HG03460 (cell line): ENCODE results near the gene CCDC191.

Experiments
- ATAC-seq: cut with Tn5 transposase; IDR thresholded peaks from one replicate; pipeline ENCODE4 v1.9.1; 2021; ENCODE audit not compliant: unreplicated experiment

Gene CCDC191

GRCh38 chr3:114060906-114061655 is 4.8 kb upstream of the CCDC191 start:
- ATAC-seq, result no peak

DNA sequence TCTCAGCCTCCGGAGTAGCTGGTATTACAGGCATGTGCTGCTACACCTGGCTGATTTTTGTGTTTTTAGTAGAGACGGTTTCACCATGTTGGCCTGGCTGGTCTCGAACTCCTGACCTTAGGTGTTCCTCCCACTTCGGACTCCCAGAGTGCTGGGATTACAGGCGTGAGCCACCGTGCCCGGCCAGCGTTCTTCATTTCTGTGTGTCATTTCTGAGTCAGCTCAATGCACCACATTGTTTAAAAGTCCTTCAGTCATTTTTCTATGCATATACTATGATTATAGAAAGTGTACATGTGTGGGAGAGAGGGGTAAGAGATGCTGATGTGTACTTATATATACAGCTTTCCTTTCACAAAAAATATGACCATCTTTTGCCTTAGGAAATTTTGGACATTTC is 2.3 kb upstream of the CCDC191 start:
- no peak for ATAC-seq

GRCh38 chr3:114057011-114057347 is 653 bp upstream of the CCDC191 start:
- peak; percentile 14 for ATAC-seq

- no peak for ATAC-seq
Observed at GRCh38 chr3:114052216-114052615, 4.1 kb downstream of the CCDC191 start.

DNA sequence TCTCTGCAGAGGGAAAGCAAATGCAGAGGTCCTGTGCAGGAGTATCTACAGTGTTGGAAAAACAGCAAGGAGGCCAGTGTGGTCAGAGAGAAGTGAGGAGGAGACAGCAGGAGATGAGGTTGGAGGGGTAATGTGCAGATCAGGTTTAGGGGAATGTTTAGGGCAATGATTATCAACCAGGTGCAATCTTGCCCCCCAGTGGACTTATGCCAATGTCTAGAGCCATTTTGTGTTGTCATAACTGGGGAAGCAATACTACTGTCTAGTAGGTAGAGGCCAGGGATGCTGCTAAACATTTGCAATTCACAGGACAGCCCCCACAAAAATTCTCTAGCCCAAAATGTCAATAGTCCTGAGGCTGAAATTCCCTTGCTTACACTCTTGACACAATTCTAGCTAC is 13.1 kb downstream of the CCDC191 start:
- no peak for ATAC-seq

GRCh38 chr3:114035896-114036295 is 20.4 kb downstream of the CCDC191 start:
- ATAC-seq, result no peak

GRCh38 chr3:114034787-114035545 is 21.4 kb downstream of the CCDC191 start:
- no peak for ATAC-seq

- no peak for ATAC-seq
Observed at GRCh38 chr3:114034211-114034610, 22.1 kb downstream of the CCDC191 start.

DNA sequence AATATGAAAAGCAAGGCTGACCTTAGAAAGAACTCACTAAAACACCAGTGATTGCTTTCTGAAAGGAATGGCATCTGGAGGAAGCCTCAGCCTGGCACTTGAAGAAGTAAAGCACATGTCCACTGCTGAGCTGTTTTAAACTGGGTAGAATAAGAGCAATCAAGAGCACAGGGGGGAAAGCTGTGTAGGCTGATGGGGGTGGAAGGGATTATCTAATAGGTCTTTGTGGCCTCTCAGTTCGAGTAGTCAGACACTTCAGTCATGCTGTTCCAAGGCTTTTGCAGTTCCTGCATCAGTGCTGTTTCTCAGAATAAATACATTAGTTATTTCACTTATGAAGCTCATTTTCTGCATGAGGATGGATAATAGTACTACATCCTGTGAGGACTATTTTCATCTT is 22.6 kb downstream of the CCDC191 start:
- no peak for ATAC-seq

- ATAC-seq, result no peak
Observed at GRCh38 chr3:114026331-114026730, 30.0 kb downstream of the CCDC191 start.

DNA sequence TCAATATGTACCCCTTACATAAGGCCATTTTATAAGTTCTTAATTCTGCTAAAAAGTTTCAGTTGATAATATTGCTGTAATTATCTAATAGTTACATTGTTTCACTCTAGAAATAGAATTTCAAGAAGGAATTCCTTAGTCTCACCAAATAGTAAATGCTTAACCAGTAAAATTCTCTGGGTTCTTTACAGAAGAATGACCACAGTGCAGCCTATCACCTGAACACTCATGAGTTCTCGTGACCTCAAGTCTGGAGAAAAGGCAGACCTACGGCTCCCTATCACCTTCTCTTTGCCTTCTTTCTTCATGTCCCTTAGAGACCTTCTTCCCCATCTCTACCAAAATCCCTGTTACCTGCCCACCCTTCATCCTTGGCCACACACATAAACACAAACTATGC is 30.9 kb downstream of the CCDC191 start:
- no peak for ATAC-seq

DNA sequence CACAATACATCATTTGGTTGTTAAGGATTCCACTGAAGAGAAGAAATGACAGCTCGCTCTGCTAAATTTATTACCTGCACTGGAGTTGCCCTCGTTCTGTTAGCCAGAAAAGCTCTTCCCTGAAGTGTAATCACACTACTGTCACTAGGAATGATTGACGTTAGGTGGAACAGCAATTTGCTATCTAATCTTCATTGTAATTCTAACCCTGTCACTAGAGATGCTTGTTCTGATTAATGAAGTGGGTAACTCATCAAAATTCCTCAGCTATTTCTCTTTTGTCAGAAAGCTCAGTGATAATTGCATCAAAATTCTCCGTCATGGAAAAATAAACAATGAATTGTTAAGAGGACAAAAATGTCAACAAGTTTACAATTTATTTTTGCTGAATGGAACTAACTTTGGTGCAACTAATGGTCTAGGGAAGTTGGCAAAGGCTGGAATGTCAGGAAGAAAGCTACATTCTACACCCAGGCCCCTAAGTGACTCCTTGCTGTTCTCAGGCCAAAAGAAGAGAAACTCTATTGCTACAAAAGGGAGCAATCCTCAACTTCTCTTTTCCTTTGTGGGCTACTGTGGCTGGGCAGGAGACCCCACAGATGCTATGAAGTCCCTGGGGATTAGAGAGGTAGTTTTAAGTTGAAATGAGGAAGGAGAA is 34.1 kb downstream of the CCDC191 start:
- ATAC-seq, result no peak

DNA sequence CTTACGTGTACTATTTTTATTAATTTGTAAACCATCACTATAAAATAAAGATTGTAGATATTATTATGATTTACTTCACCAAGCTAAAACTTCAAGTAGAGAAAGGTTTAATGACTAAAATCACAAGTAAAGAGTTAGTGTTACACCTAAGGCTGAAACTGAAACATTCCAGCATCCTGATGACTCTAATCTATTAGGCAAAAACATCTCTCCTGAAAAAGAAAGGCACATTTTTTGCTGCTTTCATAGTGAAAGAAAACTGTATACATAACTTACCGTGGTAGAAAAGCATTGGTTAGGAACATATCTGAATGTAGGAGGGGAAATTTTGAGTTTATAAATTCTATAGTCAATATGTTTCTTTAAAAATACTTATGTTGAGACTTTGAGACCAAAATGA is 35.4 kb downstream of the CCDC191 start:
- no peak for ATAC-seq

GRCh38 chr3:114019486-114019885 is 36.8 kb downstream of the CCDC191 start:
- ATAC-seq, result no peak

DNA sequence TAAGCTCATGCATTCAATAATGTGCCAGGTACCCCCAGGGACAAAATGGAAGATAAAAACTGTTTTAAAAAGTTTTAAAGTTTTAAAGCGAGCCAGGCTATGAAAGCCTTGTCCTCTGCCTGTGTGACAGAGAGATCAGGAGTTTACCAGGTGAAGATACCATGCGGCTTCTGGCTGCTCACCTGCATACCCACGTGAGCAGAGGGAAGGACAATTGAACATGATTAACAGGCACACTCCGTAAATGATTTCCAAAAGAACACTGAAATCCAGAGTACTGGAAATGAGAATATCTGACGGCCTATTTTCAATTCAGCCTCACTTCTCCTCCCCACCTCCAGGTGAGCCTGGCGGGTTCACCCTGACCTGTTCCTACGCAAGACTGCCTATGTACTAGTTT is 42.1 kb downstream of the CCDC191 start:
- no peak for ATAC-seq

DNA sequence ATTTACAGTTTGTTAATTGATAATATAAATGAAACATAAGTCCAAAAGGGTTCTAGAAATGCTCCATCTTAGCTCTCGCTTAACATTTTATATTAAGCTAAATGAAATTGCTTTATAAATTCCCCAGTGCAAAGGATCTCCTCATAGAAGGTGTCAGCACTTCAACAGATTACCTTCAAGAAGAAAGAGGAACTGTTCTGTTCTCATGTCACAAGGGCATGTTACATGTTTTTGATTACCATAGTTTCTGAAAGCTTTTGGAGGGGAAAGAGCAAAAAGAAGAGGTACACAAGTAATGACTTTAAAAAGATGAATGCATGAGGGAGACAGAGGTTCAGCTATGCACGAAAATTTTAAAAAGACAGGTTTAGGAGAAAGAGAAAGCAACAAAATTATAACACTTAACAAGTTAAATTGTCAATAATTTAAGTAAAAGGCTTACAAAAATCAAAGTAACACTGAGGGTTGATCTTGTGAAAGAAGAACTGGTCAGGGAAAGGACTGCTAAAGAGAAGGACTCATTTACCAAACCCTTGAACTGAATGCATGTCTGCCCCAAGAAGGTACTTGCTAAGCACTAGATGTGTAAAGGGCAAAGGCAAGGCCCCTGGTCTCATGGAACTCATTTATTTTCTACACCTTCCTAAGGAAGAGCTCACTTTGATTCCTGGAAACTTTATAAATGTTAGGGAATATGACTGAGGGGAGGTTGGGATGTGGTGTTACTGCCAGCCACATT is 45.1 kb downstream of the CCDC191 start:
- peak; percentile 67 for ATAC-seq

DNA sequence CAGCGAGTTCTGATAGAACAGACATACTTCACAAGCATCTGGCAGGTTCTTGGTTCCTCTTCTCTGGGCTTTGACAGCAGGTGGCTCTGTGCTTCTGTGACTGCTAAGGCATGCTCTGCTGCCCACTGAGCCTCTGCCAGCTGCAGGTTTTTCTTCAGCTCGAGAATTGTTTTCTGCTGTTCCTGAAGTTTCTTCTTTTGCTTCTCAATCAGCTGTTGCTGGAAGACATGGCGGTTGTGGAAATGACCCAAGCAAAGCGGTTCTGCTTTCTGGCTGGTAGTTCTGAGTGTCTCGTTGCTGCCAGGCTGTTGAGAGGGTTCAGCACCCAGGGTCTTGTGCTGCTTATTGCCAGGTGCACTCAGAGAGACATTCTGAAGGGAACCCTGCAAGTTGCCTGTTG is 50.8 kb downstream of the CCDC191 start:
- peak; percentile 99 for ATAC-seq

- no peak for ATAC-seq
Observed at GRCh38 chr3:113985541-113985940, 70.8 kb downstream of the CCDC191 start.

GRCh38 chr3:113983544-113983943 is 72.8 kb downstream of the CCDC191 start:
- ATAC-seq, result no peak

DNA sequence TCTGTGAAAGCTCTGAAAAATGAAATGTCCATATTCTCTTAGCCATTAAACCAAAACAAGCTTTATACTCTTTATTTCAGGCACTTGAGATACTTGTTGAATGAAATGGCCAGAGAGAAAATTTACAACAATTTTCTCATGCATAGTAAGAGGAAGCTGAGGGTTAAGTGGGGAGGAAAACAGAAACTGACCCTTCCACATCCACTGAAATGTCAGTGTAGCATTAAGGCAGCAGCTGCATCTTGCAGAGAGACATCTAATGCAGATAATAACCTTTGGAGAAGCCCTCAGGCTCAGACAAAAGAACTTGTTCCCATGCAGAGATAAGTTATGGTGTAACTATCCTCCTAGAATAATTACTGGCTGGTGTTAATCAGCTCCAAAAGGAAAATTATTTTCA is 74.5 kb downstream of the CCDC191 start:
- ATAC-seq, result no peak

GRCh38 chr3:113979916-113980315 is 76.4 kb downstream of the CCDC191 start:
- no peak for ATAC-seq
